Measurements from ENCODE around the gene COG5. TPM values are rescaled to one million over a fixed set of nuclear protein-coding genes. Genes with fewer than 3 reads are reported as not detected.

COG5 gene
- total and polyA plus RNA-seq, 12 donors: 4.4 to 43.8 (median 32.8) TPM

GRCh38 chr7:107154826-107155225, 408.9 kb downstream of the COG5 start:
- H3K27me3 ChIP-seq: no peaks in the 10 kb centered on the region
- no peaks in the 10 kb centered on the region for H3K4me1 ChIP-seq (replicated peaks in 1 of 2)
- 43 to 71% (median 68%) methylated on average over 6 of the region's 6 CpGs for WGBS, 4 donors
- no peaks in the 10 kb centered on the region for H3K9me3 ChIP-seq (replicated peaks in 1 of 3)
- H3K27ac ChIP-seq: no peak overlapping the region
- no peak for TF ChIP-seq POLR2A (IDR thresholded peaks at IDR 0.05)
- TF ChIP-seq, protein P1, sequence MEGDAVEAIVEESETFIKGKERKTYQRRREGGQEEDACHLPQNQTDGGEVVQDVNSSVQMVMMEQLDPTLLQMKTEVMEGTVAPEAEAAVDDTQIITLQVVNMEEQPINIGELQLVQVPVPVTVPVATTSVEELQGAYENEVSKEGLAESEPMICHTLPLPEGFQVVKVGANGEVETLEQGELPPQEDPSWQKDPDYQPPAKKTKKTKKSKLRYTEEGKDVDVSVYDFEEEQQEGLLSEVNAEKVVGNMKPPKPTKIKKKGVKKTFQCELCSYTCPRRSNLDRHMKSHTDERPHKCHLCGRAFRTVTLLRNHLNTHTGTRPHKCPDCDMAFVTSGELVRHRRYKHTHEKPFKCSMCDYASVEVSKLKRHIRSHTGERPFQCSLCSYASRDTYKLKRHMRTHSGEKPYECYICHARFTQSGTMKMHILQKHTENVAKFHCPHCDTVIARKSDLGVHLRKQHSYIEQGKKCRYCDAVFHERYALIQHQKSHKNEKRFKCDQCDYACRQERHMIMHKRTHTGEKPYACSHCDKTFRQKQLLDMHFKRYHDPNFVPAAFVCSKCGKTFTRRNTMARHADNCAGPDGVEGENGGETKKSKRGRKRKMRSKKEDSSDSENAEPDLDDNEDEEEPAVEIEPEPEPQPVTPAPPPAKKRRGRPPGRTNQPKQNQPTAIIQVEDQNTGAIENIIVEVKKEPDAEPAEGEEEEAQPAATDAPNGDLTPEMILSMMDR (IDR thresholded peaks at IDR 0.05): no peak
- no peak overlapping the region for H3K4me3 ChIP-seq
- intact Hi-C loops (cut with DNase I): loop anchor here in 1 of 2 donors (10.0 kb wide), 1 partner anchor 200 kb away; no protein-coding TSS in a partner anchor
- peak in 3 of 7 donors; percentile 23 to 33 (median 25) for DNase-seq
- no peaks in the 10 kb centered on the region for H3K36me3 ChIP-seq (replicated peaks in 1 of 2)

GRCh38 chr7:107152011-107152410, 411.7 kb downstream of the COG5 start:
- Histone ChIP-seq H3K27ac (no peak overlapping the region), H3K36me3 (replicated peaks in 1 of 2) (no peaks in the 10 kb centered on the region), H3K9me3 (replicated peaks in 1 of 3) (no peaks in the 10 kb centered on the region), H3K4me3 (no peak overlapping the region), H3K4me1 (replicated peaks in 1 of 2) (peaks cover 6 to 15% of the 10 kb centered on the region in 2 donors), H3K27me3 (no peaks in the 10 kb centered on the region)
- intact Hi-C loops (cut with DNase I): loop anchor here (2.0 to 10.0 kb wide), 2 partner anchors 197 to 205 kb away; no protein-coding TSS in a partner anchor
- peak in 1 of 7 donors; percentile 26 for DNase-seq
- WGBS, 4 donors: 54 to 73% (median 62%) methylated on average over 4 of the region's 4 CpGs
- TF ChIP-seq, protein P1 (IDR thresholded peaks at IDR 0.05): no peak
- no peak for TF ChIP-seq POLR2A (IDR thresholded peaks at IDR 0.05)

Small RNA genes lying within 50 kb of the gene (small RNA-seq; reads per million reads assigned to genes)
- gene AC002381.1: 0 reads per million in 2 donors
- gene RF01233: 0 reads per million in 2 donors

Other genes starting within 250 kb of the COG5 start
- 1 to 10 TPM in 3 of 9 donors, under 1 TPM in 3, not detected in 3; 0.06 to 6.0 (median 1.2) TPM for gene GPR22, start 93.9 kb downstream of the COG5 start, total RNA-seq
- gene GPR22, start 93.9 kb downstream of the COG5 start, polyA plus RNA-seq: 1 to 10 TPM in 2 of 3 donors, under 1 TPM in 1; 0.34 to 4.8 (median 1.0) TPM
- 10 to 100 TPM in 2 of 9 donors, 1 to 10 TPM in 7; 4.3 to 12.7 (median 7.1) TPM for gene DUS4L, start 51 bp upstream of the COG5 start, total RNA-seq
- 10 to 100 TPM in 1 of 3 donors, 1 to 10 TPM in 2; 4.2 to 10.1 (median 4.8) TPM for gene DUS4L, start 51 bp upstream of the COG5 start, polyA plus RNA-seq
- 100 to 1,000 TPM in 1 of 9 donors, 10 to 100 TPM in 8; 35.0 to 158 (median 51.1) TPM for gene BCAP29, start 16.3 kb upstream of the COG5 start, total RNA-seq
- 10 to 100 TPM; 39.5 to 67.9 (median 50.9) TPM for gene BCAP29, start 16.3 kb upstream of the COG5 start, polyA plus RNA-seq
- gene SLC26A4, start 96.9 kb upstream of the COG5 start, total RNA-seq: under 1 TPM in 8 of 9 donors, not detected in 1; 0.06 to 0.78 (median 0.29) TPM
- gene SLC26A4, start 96.9 kb upstream of the COG5 start, polyA plus RNA-seq: under 1 TPM; 0.13 to 0.16 (median 0.16) TPM
- gene CBLL1, start 180.2 kb upstream of the COG5 start, total RNA-seq: 10 to 100 TPM; 16.4 to 34.1 (median 19.8) TPM
- gene CBLL1, start 180.2 kb upstream of the COG5 start, polyA plus RNA-seq: 10 to 100 TPM in 1 of 3 donors, 1 to 10 TPM in 2; 4.0 to 32.3 (median 5.1) TPM
- under 1 TPM in 2 of 9 donors, not detected in 7; 0.38 to 0.50 TPM for gene SLC26A3, start 239.3 kb upstream of the COG5 start, total RNA-seq
- gene SLC26A3, start 239.3 kb upstream of the COG5 start, polyA plus RNA-seq: under 1 TPM in 2 of 3 donors, not detected in 1; 0.03 to 0.48 TPM

Data from adrenal gland (tissue), 12 donors.